Coronary artery (tissue), 2 donors: ENCODE results near the gene CAMK2D.
"Not testable (repeated sequence)": the region's sequence is repeated elsewhere in the genome, so short reads cannot be mapped to it uniquely, and the experiment has no call there.

Experiments
- DNase-seq: peaks from one replicate; pipeline ENCODE4 v3.0.0-alpha.2; 2017; ENCODE audit warnings: low spot score
- H3K27ac ChIP-seq, 2 donors: fragments of 200-600 bp; sonication (generic); one replicate each; pipeline ENCODE4 v1.5.1; 2016 to 2019
- H3K4me3 ChIP-seq: fragments of 200-600 bp; sonication (generic); 2 replicates; pipeline ENCODE4 v1.5.1; 2016; ENCODE audit warnings: mild to moderate bottlenecking, moderate library complexity
- TF ChIP-seq, protein P1 (sequence below): fragments of 200-600 bp; sonication (generic); IDR thresholded peaks from one replicate; pipeline ENCODE4 v1.5.1; 2019; ENCODE audit warnings: antibody characterized with exemption

The CAMK2D gene

DNA sequence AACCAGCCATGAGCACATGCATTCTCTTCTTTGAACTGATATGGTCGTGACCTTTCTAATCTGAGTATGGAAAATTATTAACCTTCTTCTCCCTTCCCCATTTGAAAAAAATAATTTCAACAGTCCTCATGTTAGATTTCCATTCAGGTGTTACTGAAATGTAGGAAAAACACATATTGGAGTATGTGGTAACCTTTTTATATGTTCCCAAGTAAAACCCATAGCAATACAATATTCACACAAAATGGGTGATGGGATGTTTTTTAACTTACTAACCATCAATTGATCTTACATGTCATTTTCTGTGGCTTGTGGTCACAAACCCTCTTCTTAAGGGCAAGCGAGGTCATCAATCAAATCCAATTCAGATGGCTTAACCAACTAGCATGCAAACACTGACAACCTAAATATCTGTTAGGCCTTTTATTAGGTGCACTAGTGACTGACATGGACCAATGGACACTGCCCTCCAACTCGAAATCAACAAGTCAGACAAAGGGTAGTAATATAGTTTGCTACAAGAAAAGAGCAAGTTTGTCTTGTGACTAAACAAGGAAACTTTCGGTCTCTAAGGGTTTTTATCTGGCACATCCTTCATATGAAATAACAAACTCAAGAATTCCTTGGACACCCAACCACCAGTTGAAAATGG, 74.3 kb downstream of the CAMK2D start:
- H3K27ac ChIP-seq, result peak overlapping the region; percentile 33 to 47
- DNase-seq, result no peak
- TF ChIP-seq, protein P1, sequence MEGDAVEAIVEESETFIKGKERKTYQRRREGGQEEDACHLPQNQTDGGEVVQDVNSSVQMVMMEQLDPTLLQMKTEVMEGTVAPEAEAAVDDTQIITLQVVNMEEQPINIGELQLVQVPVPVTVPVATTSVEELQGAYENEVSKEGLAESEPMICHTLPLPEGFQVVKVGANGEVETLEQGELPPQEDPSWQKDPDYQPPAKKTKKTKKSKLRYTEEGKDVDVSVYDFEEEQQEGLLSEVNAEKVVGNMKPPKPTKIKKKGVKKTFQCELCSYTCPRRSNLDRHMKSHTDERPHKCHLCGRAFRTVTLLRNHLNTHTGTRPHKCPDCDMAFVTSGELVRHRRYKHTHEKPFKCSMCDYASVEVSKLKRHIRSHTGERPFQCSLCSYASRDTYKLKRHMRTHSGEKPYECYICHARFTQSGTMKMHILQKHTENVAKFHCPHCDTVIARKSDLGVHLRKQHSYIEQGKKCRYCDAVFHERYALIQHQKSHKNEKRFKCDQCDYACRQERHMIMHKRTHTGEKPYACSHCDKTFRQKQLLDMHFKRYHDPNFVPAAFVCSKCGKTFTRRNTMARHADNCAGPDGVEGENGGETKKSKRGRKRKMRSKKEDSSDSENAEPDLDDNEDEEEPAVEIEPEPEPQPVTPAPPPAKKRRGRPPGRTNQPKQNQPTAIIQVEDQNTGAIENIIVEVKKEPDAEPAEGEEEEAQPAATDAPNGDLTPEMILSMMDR, result no peak

DNA sequence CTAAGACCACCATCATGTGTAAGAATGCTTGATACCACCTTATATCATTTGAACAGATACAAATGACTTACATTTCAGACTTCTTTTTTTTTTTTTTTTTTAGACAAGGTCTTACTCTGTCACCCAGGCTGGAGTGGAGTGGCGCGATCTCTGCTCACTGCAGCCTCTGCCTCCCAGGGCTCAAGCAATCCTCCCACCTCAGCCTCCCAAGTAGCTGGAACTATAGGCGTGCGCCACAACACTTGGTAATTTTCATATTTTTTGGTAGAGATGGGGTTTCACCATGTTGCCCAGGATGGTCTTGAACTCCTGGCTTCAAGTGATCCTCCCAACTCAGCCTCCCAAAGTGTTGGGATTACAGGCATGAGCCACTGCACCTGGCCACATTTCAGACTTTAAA, 76.4 kb downstream of the CAMK2D start:
- DNase-seq, H3K4me3 ChIP-seq: not testable (repeated sequence)
- peak overlapping the region; percentile 43 to 50 for H3K27ac ChIP-seq

More for the DNA sequence above, 74.3 kb downstream of the CAMK2D start:
- no peak overlapping the region for H3K4me3 ChIP-seq

DNA sequence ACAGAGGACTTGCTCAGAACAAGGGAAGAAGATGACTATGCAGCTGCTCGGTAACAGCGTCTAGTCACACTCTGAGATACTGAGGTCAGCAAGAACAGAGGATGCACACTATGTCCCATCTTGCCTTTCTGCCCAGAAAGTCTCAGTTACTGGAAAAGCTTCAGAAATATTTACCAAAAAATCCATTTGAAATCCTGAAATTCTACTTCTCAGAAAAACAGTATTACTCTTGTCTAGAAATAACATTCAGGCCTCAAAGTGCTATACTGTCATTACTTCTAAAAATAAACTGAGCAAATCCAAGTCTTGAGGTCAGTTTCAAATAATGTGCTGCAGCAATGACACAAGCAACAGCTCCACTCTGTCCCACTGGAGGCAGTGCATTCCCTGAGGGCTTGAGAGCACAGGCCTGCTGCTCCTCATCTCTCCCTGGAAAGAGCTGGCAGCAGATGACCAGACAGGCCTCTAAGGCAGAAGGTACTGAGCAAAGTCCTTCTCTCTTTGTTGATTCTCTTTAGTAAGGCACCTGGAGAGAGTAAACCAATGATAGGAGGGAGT, 76.9 kb downstream of the CAMK2D start:
- peak overlapping the region; percentile 4 for H3K4me3 ChIP-seq
- peak; percentile 81 for DNase-seq
- TF ChIP-seq, protein P1, result no peak
- peak overlapping the region; percentile 43 to 50 for H3K27ac ChIP-seq

DNA sequence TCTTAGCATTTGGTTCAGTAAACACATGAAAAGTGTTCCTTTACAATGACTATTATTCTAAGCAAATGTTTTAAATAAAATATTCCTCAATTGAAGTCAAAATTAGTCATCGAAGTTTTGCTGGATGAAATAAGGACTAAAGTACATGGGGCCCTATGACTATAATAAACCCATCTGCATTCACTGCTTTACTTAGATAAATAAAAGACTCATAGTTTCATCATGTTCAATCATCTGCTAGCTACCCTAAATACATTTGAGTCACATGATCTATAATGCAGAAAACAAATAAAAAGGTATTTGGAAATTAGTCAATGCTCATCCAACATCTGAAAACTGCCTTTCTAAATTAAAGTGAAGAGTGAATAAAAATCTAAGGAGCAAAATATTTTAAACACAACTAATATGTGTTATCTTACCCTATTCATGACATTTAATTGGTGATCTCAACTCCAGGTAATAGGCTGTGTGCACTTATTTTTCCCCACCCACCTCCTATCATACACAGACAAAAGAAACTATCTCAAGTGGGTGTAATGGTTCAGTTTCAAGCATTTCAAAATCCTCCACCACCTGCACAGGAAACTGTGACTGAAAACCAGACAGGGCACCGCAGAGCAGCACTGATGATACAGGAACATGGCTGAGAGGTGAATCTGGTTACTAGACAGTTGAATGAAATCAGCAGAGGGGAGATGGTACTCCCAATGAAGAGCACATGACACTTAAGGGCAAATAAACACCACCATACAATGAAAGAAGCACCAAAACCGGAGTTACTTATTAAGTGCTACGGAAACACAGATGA, 78.6 kb downstream of the CAMK2D start:
- no peak for DNase-seq
- Histone ChIP-seq H3K27ac (peak overlapping the region; percentile 43 to 50), H3K4me3 (no peak overlapping the region)
- TF ChIP-seq, protein P1, result no peak

DNA sequence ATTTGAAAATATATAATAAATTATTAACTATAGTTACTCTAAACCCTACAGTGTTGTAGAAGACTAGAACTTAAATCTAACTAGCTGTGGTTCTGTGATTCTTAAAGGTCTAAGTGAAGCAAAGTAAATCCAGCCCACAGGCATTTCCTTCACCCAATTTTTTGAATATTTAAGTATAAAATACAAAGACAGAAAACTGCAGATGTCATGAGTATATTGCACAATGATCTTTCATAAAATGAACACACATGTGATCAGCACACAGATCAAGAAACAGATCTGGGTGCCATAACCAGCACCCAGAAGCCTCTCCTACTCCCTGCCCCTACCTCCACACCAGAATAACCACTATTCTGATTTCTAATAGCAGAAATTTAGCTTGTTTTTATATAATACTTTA, 82.9 kb downstream of the CAMK2D start:
- no peak overlapping the region for H3K4me3 ChIP-seq
- DNase-seq, result no peak
- TF ChIP-seq, protein P1, result no peak
- no peak overlapping the region for H3K27ac ChIP-seq

DNA sequence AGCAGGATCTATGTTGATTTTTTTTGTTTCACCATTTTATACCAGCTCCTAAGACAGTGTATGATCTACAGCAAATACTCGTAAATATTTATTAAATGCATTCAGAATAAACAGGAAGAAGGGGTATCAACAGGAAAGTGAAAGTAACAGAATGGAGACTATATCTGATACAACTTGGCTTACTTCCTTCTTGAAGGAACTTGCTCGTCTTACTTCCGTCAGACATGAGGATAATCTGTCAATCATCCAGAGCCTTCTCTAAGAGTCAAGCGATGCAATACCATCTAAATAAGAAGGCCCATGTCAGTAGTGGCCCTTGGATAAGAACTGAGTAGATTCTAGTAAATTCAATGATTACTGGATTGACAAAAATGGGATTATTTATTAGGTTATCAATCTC, 84.2 kb downstream of the CAMK2D start:
- DNase-seq, result no peak

More for the DNA sequence above, 84.2 kb downstream of the CAMK2D start:
- Histone ChIP-seq H3K4me3 (peak overlapping the region; percentile 12), H3K27ac (no peak overlapping the region)
- TF ChIP-seq, protein P1, result no peak
